Breast epithelium (tissue), 4 donors: ENCODE data around the gene SMIM14. TPM values are rescaled to one million over a fixed set of nuclear protein-coding genes. Genes with fewer than 3 reads are reported as not detected.
"Not testable (repeated sequence)": the region's sequence is repeated elsewhere in the genome, so short reads cannot be mapped to it uniquely, and the experiment has no call there.

Source experiments
- DNase-seq, 2 donors: peaks; one replicate each; pipeline ENCODE4 v3.0.0-alpha.2; 2019; ENCODE audit warnings: low spot score in 2 of 2
- H3K27ac ChIP-seq, 2 donors: fragments of 200-600 bp; sonication (generic) in 1 of 2; one replicate each; pipeline ENCODE4 v1.5.1; 2016 to 2019; ENCODE audit warnings: mild to moderate bottlenecking in 1 of 2
- H3K27me3 ChIP-seq, 2 donors: fragments of 200-600 bp; sonication (generic) in 1 of 2; one replicate each; pipeline versions ENCODE4 v1.5.1 to v1.6.0; 2017 to 2019; ENCODE audit warnings: control low read depth in 1 of 2, mild to moderate bottlenecking in 1 of 2
- H3K36me3 ChIP-seq: fragments of 200-600 bp; one replicate; pipeline ENCODE4 v1.5.1; 2019
- H3K4me1 ChIP-seq, 2 donors: fragments of 200-600 bp; sonication (generic); one replicate each; pipeline ENCODE4 v1.5.1; 2016 to 2019; ENCODE audit warnings: control low read depth in 1 of 2
- H3K4me3 ChIP-seq, 3 donors: fragments of 200-600 bp; sonication (generic); 1 replicate in 2 of 3; 2 replicates in 1 of 3; pipeline ENCODE4 v1.5.1; 2016 to 2019; ENCODE audit warnings: mild to moderate bottlenecking in 3 of 3, moderate library complexity in 2 of 3
- H3K9me3 ChIP-seq, 2 donors: fragments of 200-600 bp; sonication (generic) in 1 of 2; one replicate each; pipeline ENCODE4 v1.5.1; 2016 to 2019; ENCODE audit warnings: control low read depth in 1 of 2
- POLR2A ChIP-seq: fragments of 450-650 bp; IDR thresholded peaks from one replicate; pipeline ENCODE4 v1.6.1; 2016; ENCODE audit warnings: antibody characterized with exemption, mild to moderate bottlenecking, moderate library complexity
- POLR2AphosphoS5 ChIP-seq, 3 donors: sonication (generic); formaldehyde crosslinking; IDR thresholded peaks; one replicate each; pipeline ENCODE4 v1.6.1; 2017; ENCODE audit warnings: antibody characterized with exemption in 3 of 3
- intact Hi-C: fragments of 100-400 bp; cut with DNase I; formaldehyde crosslinking; loops from one replicate; pipeline ENCODE4 v1.15.1; 2023; ENCODE audit warnings: low total_unique reads
- total RNA-seq, 3 donors: library from RNA; depleted of rRNA; stranded (reverse); fragments of >200 nt; gene quantifications; one replicate each; pipeline ENCODE4 v1.1.0, GENCODE V29; 2016
- TF ChIP-seq, protein P1 (sequence below), 3 donors: fragments of 450-650 bp; IDR thresholded peaks; one replicate each; pipeline ENCODE4 v1.5.1; 2016 to 2017; ENCODE audit warnings: antibody characterized with exemption in 3 of 3, mild to moderate bottlenecking in 3 of 3, moderate library complexity in 3 of 3

SMIM14 gene
- total RNA-seq, 3 donors from 2014 or later, result 38.7 to 71.0 (median 43.6) TPM

DNA sequence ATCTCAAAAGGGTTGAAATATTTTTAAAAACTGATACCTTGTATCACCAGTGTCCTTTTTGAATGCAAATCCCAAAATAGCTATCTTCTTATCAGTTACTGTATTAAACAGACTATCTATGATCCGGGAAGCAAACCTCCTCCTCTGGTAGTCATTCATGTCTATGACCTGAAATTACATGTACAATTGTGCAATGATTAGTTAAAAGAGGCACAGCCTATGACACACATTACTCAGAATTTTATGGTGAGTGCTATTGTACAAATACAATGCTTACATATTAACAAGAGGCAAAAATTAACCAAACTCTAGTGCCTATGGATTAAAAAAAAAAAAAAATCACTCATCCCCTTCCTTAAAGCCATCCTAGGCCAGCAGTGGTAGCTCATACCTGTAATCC lies 133.1 kb downstream of the SMIM14 start:
- intact Hi-C loops, result no loop called here
- Histone ChIP-seq H3K4me3 (no peak overlapping the region), H3K36me3 (peaks cover 13% of the 10 kb centered on the region), H3K9me3 (no peaks in the 10 kb centered on the region), H3K27me3 (no peaks in the 10 kb centered on the region), H3K27ac (no peak overlapping the region), H3K4me1 (no peaks in the 10 kb centered on the region)
- TF ChIP-seq POLR2AphosphoS5 (IDR thresholded peaks at IDR 0.05), result no peak
- DNase-seq, result no peak

DNA sequence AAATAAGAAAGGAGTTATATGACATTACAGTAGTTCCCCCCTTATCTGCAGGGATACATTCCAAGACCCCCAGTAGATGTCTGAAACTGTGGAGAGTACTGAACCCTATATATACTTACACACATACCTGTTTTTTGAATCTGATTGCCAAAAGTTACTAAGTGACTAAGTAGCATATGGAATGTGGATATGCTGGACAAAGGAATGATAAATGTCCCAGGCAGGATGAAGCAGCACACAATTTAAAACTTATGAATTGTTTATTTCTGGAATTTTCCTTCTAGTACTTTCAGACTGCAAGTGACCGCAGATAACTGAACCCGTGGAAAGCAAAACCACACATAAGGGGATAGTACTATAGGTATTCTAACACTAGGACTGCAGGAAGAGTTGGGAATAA lies 134.1 kb downstream of the SMIM14 start:
- no peaks in the 10 kb centered on the region for H3K9me3 ChIP-seq
- intact Hi-C loops, result no loop called here
- no peaks in the 10 kb centered on the region for H3K27me3 ChIP-seq
- H3K27ac ChIP-seq, result no peak overlapping the region
- H3K36me3 ChIP-seq, result peaks cover 13% of the 10 kb centered on the region
- TF ChIP-seq POLR2A, result no peak
- TF ChIP-seq, protein P1, sequence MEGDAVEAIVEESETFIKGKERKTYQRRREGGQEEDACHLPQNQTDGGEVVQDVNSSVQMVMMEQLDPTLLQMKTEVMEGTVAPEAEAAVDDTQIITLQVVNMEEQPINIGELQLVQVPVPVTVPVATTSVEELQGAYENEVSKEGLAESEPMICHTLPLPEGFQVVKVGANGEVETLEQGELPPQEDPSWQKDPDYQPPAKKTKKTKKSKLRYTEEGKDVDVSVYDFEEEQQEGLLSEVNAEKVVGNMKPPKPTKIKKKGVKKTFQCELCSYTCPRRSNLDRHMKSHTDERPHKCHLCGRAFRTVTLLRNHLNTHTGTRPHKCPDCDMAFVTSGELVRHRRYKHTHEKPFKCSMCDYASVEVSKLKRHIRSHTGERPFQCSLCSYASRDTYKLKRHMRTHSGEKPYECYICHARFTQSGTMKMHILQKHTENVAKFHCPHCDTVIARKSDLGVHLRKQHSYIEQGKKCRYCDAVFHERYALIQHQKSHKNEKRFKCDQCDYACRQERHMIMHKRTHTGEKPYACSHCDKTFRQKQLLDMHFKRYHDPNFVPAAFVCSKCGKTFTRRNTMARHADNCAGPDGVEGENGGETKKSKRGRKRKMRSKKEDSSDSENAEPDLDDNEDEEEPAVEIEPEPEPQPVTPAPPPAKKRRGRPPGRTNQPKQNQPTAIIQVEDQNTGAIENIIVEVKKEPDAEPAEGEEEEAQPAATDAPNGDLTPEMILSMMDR (IDR thresholded peaks at IDR 0.05), result no peak
- no peak for TF ChIP-seq POLR2AphosphoS5 (IDR thresholded peaks at IDR 0.05)
- no peaks in the 10 kb centered on the region for H3K4me1 ChIP-seq
- H3K4me3 ChIP-seq, result no peak overlapping the region
- no peak for DNase-seq

DNA sequence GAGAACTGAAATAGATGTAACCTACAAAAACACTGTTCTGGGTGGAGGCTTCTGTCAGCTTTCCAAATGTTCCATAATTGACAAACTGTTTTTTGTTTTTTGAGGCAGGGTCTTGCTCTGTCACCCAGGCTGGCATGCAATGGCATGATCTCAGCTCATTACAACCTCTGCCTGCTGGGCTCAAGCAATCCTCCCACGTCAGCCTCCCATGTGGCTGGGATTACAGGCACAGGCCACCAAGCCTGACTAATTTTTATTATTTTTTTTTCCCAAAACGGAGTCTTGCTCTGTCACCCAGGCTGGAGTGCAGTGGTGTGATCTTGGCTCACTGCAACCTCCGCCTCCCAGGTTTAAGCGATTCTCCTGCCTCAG lies 136.0 kb downstream of the SMIM14 start:
- H3K4me1 ChIP-seq, H3K27ac ChIP-seq, H3K9me3 ChIP-seq, intact Hi-C loops, DNase-seq, H3K4me3 ChIP-seq, H3K27me3 ChIP-seq: not testable (repeated sequence)
- H3K36me3 ChIP-seq, result peaks cover 13% of the 10 kb centered on the region

DNA sequence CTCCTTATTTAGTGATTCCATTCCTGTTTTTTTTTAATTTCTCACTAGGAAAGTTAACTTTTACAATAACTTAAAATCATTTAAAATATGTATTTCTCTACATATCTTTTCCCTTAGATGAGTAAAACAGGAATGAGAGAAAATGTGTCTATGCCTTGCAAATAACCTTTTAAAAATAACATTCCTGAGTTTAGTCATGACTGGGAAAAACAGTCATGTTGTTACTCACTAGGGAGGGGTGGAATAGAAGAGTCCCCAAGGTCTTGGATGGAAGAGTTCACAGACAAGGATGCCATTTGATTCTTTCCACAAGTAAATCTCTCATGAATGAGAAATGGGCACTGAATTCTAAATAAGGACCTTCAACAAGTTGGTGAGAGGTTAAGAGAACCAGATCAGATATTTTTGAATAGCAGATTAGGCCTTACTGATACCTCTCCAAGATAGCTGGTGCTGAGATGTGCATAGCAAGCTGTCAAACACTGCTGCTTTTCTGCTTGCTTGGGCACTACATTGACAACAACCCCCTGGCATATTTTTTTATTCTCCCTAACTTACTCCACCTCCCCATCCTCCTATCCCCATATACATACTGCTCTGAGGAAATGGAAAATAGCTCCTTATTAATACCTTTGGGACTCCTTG lies 136.5 kb downstream of the SMIM14 start:
- H3K27me3 ChIP-seq, result no peaks in the 10 kb centered on the region
- peaks cover 13% of the 10 kb centered on the region for H3K36me3 ChIP-seq
- no peak overlapping the region for H3K27ac ChIP-seq
- intact Hi-C loops, result no loop called here
- TF ChIP-seq POLR2A (no peak), POLR2AphosphoS5 (IDR thresholded peaks at IDR 0.05) (no peak)
- TF ChIP-seq, protein P1 (IDR thresholded peaks at IDR 0.05), result no peak
- no peaks in the 10 kb centered on the region for H3K4me1 ChIP-seq
- no peak overlapping the region for H3K4me3 ChIP-seq
- H3K9me3 ChIP-seq, result no peaks in the 10 kb centered on the region
- no peak for DNase-seq

DNA sequence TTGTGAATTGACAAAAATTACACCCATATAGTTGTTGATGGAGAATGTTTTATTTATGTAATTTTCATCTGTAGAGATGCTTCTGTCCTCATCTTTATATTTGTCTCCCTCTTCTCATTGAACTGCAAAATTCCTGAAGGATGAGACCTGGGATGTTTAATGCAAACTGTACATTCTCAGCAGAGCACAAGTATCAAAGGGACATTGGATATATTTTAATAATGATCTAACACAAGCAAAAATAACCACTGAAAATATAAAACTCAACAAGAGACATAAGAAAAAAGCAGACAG lies 140.0 kb downstream of the SMIM14 start:
- intact Hi-C loops, result no loop called here
- Histone ChIP-seq H3K27me3 (no peaks in the 10 kb centered on the region), H3K36me3 (peaks cover 13% of the 10 kb centered on the region), H3K4me3 (no peak overlapping the region), H3K4me1 (no peaks in the 10 kb centered on the region), H3K9me3 (no peaks in the 10 kb centered on the region), H3K27ac (no peak overlapping the region)
- TF ChIP-seq POLR2AphosphoS5 (IDR thresholded peaks at IDR 0.05), result no peak
- TF ChIP-seq, protein P1 (IDR thresholded peaks at IDR 0.05), result no peak
- no peak for TF ChIP-seq POLR2A
- no peak for DNase-seq

DNA sequence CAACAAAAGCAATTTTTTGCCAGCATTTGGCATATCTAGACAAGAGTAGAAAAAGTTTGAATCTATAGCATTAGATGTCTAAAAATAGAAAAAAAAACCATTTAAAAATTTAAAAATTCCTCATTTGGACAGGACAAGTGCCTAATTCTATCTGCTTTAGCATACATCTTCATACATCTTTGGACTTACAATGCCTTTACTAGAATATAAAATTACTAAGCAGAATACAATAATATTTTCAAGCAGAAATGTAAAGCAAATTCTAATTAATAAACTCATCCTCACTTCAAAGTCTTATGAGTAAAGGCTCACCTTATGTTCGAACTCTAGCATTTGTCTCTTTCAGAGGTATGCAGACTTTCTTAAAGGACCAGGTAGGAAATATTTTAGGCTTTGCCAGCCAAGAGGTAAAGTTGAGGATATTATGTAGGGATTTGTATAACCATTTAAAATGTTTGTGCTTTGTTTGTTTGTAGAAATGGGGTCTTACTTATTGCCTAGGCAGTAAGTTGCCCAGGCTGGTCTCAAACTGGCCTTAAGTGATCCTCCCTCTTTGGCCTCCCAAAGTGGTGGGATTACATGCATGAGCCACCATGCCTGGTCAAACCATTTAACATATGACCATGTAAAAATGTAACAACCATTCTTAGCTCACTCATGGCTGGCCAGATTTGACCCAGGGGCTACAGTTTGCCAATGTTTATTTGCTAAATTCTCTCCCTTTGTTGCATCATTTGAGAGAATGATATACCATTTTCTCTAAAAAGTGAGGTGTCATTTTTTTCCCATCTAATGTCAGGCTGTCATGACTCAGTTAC lies 140.5 kb downstream of the SMIM14 start:
- TF ChIP-seq, protein P1 (IDR thresholded peaks at IDR 0.05), result no peak
- TF ChIP-seq POLR2A (no peak), POLR2AphosphoS5 (IDR thresholded peaks at IDR 0.05) (no peak)
- Histone ChIP-seq H3K4me1 (no peaks in the 10 kb centered on the region), H3K27ac (no peak overlapping the region), H3K27me3 (no peaks in the 10 kb centered on the region), H3K36me3 (peaks cover 8% of the 10 kb centered on the region), H3K9me3 (no peaks in the 10 kb centered on the region), H3K4me3 (no peak overlapping the region)
- intact Hi-C loops, result no loop called here
- no peak for DNase-seq
